D721Med (cell line): ENCODE measurements around the gene THAP5.

Experiments
- DNase-seq: peaks from one replicate; pipeline ENCODE4 v3.0.0; 2011; ENCODE audit warnings: low spot score; ENCODE audit not compliant: insufficient read length
- FAIRE-seq: peaks from 2 replicates; lab custom pipeline; 2011; peaks lifted over from hg19 to GRCh38; lab: Jason Lieb, UNC
- TF ChIP-seq, protein P1 (sequence below): IDR thresholded peaks from 2 replicates; pipeline ENCODE4 v1.5.1; 2012; ENCODE audit warnings: mild to moderate bottlenecking, control low read depth; ENCODE audit not compliant: insufficient read depth; ENCODE audit errors: missing control alignments

The THAP5 gene

DNA sequence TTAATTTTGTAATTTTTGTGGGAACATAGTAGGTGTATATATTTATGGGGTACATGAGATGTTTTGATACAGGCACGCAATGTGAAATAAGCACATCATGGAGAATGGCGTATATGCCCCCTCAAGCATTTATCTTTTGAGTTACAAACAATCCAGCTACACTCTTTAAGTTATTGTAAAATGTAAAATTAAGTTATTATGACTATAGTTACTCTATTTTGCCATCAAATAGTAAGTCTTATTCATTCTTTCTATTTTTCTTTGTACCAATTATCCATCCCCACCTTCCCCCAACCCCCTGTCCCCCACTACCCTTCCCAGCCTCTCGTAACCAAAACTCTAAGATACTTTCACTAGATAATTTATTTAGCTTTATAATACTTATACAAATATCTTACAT is 35.8 kb downstream of the THAP5 start:
- DNase-seq, result no peak
- no peak for FAIRE-seq
- TF ChIP-seq, protein P1, sequence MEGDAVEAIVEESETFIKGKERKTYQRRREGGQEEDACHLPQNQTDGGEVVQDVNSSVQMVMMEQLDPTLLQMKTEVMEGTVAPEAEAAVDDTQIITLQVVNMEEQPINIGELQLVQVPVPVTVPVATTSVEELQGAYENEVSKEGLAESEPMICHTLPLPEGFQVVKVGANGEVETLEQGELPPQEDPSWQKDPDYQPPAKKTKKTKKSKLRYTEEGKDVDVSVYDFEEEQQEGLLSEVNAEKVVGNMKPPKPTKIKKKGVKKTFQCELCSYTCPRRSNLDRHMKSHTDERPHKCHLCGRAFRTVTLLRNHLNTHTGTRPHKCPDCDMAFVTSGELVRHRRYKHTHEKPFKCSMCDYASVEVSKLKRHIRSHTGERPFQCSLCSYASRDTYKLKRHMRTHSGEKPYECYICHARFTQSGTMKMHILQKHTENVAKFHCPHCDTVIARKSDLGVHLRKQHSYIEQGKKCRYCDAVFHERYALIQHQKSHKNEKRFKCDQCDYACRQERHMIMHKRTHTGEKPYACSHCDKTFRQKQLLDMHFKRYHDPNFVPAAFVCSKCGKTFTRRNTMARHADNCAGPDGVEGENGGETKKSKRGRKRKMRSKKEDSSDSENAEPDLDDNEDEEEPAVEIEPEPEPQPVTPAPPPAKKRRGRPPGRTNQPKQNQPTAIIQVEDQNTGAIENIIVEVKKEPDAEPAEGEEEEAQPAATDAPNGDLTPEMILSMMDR, result no peak

DNA sequence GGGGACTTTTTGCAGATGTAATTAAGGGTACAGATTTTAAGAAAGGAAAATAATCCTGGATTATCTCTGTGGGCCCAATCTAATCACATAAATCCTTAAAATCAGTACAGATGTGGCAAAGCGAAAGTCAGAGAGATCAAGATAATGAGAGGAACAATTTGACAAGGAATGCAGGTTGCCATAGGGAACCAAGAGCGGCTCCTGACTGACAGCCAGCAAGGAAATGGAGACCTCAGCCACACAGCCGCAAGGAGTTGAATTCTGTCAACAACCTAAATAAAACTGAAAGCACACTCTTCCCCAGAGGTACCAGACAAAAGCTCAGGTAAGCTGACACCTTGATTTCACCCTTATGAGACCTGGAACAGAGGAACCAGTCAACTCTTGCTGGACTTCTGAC is 40.2 kb downstream of the THAP5 start:
- peak; percentile 81 for FAIRE-seq
- peak; percentile 27 for DNase-seq
- TF ChIP-seq, protein P1, result no peak

GRCh38 chr7:108528183-108528712 is 41.3 kb downstream of the THAP5 start:
- DNase-seq (no peak), FAIRE-seq (no peak)
- TF ChIP-seq, protein P1, result no peak

GRCh38 chr7:108526768-108527017 is 42.8 kb downstream of the THAP5 start:
- no peak for DNase-seq
- no peak for FAIRE-seq
- TF ChIP-seq, protein P1, result no peak

DNA sequence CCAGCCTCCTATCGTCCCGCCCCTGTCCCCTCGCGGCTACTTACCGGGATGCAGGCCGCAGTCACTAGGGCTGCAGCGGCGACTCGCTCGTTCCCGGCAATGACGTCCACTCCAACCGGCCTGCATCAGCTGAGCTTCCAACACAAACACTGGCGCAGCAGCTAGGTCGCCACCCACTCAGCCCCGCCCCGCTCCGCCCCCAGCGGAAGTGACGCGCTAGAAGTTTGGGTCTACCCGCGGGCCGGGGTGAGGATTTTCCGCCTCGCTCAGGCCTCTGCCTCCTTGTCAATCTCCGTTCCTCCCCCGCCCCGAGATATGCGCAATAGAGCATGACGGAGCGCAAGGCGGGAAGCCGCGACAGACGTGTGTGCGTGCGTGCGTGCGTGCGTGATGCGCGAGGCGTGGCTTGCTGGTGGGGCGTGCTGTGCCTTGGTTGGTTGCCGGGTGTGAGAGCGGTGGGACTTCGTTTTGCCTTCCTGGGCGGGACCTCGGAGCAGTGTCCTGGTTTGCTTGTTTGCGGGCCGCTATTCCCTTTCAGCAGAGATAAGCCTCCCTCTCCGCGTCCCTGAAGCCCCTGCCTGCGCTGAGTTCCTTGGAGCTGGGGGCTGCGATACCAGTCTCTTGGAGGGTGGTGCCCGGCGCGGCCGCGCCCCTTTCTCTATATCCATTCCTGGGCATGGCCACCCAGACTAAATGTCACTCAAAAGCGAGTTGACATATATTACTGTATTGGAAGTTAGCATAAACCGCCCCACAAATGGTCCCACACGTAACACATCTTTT is 43.3 kb downstream of the THAP5 start, which contains the start of gene PNPLA8:
Gene PNPLA8 (minus strand): TSS at position 151 of the 783 bp plus-strand sequence. CDS start 10,644 bp downstream, outside the sequence.
- TF ChIP-seq, protein P1, result no peak
- no peak for FAIRE-seq

DNA sequence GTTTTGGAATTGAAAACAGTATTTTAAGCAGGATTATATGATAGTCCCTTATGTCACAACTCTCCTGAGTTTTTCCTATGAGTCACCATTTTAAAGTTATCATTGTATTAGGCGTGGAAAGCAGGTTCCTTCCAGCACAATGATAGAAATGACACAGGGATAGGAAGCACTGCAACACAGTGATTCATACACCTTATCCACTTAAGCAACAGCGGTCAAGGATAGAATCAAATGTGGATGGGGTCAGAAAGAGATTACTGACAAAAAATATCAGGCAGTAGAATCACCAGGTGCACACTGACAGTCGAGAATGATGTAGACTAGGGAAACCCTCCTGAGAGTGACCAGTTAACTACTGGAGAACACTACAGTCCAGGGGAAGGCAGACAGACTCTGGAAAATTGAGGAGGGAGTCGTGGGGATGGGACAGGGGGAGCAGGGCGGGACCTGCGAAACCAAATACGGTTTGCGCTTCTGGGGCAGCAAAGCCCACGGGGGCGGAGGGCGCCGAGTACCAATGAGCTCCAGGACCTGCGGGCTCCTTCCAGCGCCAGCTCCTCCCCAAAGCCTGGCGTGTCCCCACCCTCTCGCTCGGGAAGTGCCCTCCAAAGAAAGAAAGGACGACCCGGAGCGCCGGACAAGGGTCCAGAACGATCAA is 44.0 kb downstream of the THAP5 start:
- TF ChIP-seq, protein P1, result no peak
- DNase-seq (no peak), FAIRE-seq (no peak)

More for the DNA sequence above, 43.3 kb downstream of the THAP5 start, which contains the start of gene PNPLA8:
- peak; percentile 48 for DNase-seq
